HG03354 (cell line): ENCODE measurements around the gene DKKL1.

ENCODE experiments used
- ATAC-seq: cut with Tn5 transposase; IDR thresholded peaks from one replicate; pipeline ENCODE4 v1.9.1; 2021; ENCODE audit warnings: mild to moderate bottlenecking; ENCODE audit not compliant: unreplicated experiment, poor library complexity, severe bottlenecking

DKKL1 gene

GRCh38 chr19:49390929-49391359 lies 27.3 kb downstream of the DKKL1 start:
- ATAC-seq: no peak

GRCh38 chr19:49391581-49392399 lies 28.1 kb downstream of the DKKL1 start:
- no peak for ATAC-seq

- ATAC-seq: no peak
These were observed 30.2 kb downstream of the DKKL1 start for GRCh38 chr19:49393881-49394280.

GRCh38 chr19:49395581-49396407 lies 32.1 kb downstream of the DKKL1 start:
- ATAC-seq: no peak

DNA sequence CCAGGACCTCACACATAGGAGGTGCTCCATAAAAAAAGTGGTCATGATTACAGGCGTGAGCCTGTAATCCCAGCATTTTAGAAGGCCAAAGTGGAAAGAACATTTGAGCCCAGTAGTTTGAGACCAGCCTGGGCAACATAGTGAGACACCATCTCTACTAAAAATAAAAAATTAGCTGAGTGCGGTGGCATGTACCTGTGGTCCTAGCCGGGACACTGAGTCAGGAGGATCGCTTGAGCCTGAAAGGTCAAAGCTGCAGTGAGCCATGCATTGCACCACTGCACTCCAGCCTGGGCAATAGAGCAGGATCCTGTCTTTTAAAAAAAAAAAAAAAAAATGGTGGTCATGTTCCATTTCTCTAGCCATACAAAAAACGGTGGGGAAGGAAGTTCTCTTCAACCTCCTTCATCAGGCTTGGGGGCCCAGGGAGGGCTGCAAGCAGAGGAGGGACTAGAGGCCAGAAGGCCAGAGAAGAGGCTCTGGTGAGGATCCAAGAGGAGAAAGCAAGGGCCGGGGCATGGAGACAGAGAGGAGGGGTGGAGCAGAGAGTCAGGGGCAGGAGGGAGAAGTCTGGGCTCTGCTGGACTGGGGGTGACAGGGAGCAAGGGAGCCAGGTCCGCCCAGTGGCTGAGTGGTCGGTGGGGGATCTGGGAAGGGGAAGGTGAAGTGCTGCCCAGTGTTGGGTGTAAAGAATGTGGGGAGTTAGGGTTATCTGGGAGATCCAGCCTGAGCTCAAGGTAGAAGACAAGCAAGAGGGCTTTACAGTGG lies 33.2 kb downstream of the DKKL1 start:
- no peak for ATAC-seq

GRCh38 chr19:49398001-49398615 lies 34.4 kb downstream of the DKKL1 start:
- ATAC-seq: no peak

GRCh38 chr19:49398931-49399330 lies 35.3 kb downstream of the DKKL1 start:
- ATAC-seq: no peak

DNA sequence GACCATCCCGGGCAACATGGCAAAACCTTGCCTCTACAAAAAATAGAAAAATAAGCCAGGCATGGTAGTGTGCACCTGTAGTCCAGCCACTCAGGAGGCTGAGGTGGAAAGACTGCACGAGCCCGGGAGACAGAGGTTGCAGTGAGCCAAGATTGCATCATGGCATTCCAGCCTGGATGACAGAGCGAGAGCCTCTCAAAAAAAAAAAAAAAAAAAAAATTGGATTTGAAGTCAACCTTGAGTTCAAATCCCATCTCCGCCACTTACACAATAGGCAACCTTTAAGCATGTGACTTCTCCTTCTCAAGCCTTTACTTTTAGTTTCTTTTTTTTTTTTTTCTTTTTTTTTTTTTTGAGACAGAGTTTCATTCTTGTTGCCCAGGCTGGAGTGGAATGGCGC lies 36.4 kb downstream of the DKKL1 start:
- no peak for ATAC-seq

GRCh38 chr19:49403404-49404187 lies 39.9 kb downstream of the DKKL1 start:
- no peak for ATAC-seq

GRCh38 chr19:49407079-49407478 lies 43.4 kb downstream of the DKKL1 start:
- ATAC-seq: no peak

DNA sequence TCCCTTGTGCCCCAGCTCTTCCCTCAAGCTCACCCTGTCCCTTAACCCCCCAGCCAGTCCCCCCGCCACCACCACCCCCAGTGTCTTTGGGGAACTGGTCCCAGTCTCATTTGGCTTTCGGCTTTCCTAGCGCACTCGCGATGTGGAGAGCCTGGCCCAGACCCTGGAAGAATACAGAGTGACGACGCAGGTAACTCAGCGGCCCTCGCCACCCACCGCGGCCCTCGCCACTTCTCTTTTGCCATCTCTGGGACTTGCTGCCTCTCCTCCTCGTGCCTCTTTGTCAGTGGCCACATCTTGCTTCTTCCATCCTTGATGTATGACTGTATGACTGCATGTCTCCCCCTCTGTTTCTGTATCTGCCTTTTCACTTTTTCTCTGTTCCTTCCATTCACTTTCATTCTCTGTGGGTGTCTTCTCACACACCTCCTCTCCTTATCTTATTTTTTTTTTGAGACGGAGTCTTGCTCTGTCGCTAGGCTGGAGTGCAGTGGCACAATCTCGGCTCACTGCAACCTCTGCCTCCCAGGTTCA lies 43.9 kb downstream of the DKKL1 start:
- no peak for ATAC-seq

- ATAC-seq: no peak
These were observed 45.3 kb downstream of the DKKL1 start for GRCh38 chr19:49408816-49409440.

- no peak for ATAC-seq
These were observed 45.9 kb downstream of the DKKL1 start for GRCh38 chr19:49409441-49410029.

- no peak for ATAC-seq
These were observed 48.1 kb downstream of the DKKL1 start for GRCh38 chr19:49411681-49412326.

GRCh38 chr19:49413348-49413747 lies 49.7 kb downstream of the DKKL1 start:
- no peak for ATAC-seq

DNA sequence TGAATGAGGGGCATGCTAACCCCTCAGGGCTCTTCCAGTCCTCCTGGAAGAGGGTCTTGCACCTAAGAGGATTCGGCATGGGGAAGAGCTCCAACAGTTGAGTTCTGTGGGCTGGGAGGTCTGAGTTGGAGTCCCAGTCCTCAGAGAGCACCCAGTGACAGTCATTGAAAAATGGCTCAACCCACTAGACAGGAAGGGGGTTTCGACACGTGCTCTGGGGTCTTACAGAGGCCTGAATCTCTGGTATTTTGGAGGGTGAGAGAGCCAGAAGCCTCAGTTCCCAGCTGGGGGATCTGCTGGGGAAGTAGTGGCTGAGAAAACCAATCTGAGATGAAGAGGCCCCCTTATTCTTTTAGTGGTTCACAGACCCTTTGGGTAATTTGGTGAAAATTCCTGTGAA lies 50.6 kb downstream of the DKKL1 start:
- no peak for ATAC-seq

DNA sequence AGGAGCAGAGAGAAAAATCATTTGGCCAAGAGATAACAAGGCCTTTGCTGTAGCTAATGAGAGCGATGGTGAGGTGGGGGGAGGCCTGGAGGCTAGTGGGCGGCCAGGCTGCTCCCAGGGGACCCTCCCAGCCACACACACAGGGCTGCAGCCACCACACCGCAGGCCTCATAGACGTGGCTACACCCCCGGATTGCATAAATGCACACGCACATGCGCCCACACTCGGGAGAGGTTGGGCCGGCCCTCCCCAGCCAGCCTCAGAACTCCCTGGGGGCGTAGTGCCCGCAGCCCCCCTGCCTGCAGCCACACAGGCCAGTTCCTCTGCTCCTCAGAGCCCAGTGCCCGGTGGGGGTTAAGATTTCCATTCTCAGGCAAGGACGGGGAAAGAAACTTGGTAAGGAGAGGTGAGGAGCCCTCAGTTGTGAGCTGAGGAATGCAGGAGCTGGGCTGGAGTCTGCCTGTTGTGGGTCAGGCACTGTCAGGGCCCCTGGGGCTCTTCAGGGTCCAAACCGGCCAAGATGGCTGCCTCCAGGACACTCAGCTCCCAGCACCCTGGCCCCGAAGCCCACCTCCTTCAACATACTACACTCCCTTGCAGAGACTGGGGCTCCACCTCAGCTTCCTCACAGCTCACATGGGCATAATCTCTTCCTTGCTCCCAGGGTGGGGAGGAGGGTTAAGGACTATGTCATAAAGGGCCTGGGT lies 51.6 kb downstream of the DKKL1 start:
- ATAC-seq: no peak
